ENCODE measurements around the gene BHLHE41. TPM values are rescaled to one million over a fixed set of nuclear protein-coding genes. Genes with fewer than 3 reads are reported as not detected.

The BHLHE41 gene
- total RNA-seq, 1 donor from 2014 or later = 34.5 TPM

- ATAC-seq (ENCODE audit: low read depth) (no peak), DNase-seq (no peak)
- intact Hi-C loops (cut with micrococcal nuclease) = no loop called here
- Mint-ChIP-seq H3K9me3 (no peaks in the 10 kb centered on the region), H3K36me3 (ENCODE audit: low read depth) (no peaks in the 10 kb centered on the region), H3K27me3 (no peaks in the 10 kb centered on the region), H3K4me1 (peaks cover 76% of the 10 kb centered on the region), H3K27ac (no peak overlapping the region), H3K4me3 (no peak overlapping the region)
- TF ChIP-seq CTCF (IDR thresholded peaks at IDR 0.05) = no peak
- CTCF ChIA-PET = no interaction called here
- POLR2A ChIA-PET = interaction anchor here (0.6 to 1.3 kb wide), 2 partner anchors 24 to 599 kb away, joined by 3 to 6 read pairs; no protein-coding TSS in a partner anchor
These were observed 7.1 kb upstream of the BHLHE41 start for GRCh38 chr12:26131936-26132335.

- Mint-ChIP-seq H3K4me1 (peaks cover 68% of the 10 kb centered on the region), H3K27ac (no peak overlapping the region), H3K27me3 (no peaks in the 10 kb centered on the region), H3K9me3 (no peaks in the 10 kb centered on the region), H3K36me3 (ENCODE audit: low read depth) (no peaks in the 10 kb centered on the region), H3K4me3 (peak overlapping the region; percentile 24)
- ChIA-PET POLR2A (interaction anchor here (1.0 to 1.3 kb wide), 2 partner anchors 9 to 25 kb away, joined by 4 to 6 read pairs; no protein-coding TSS in a partner anchor), CTCF (interaction anchor here (1.5 kb wide), 1 partner anchor 26 kb away, joined by 3 read pairs; no protein-coding TSS in a partner anchor)
- TF ChIP-seq CTCF (IDR thresholded peaks at IDR 0.05) = no peak
- intact Hi-C loops (cut with micrococcal nuclease) = no loop called here
- no peak for DNase-seq
- ATAC-seq (ENCODE audit: low read depth) = no peak
These were observed 5.9 kb upstream of the BHLHE41 start for GRCh38 chr12:26130728-26131127.

GRCh38 chr12:26128168-26128567, 3.3 kb upstream of the BHLHE41 start:
- intact Hi-C loops (cut with micrococcal nuclease) = loop anchor here (5.0 kb wide), 1 partner anchor 884 kb away; the partner anchor contains the start of gene TM7SF3
- Mint-ChIP-seq H3K4me1 (peaks cover 64% of the 10 kb centered on the region), H3K27ac (no peak overlapping the region), H3K4me3 (no peak overlapping the region), H3K36me3 (ENCODE audit: low read depth) (peaks cover 11% of the 10 kb centered on the region), H3K27me3 (no peaks in the 10 kb centered on the region), H3K9me3 (no peaks in the 10 kb centered on the region)
- DNase-seq (no peak), ATAC-seq (ENCODE audit: low read depth) (no peak)
- POLR2A ChIA-PET = interaction anchor here (1.1 to 2.5 kb wide), 3 partner anchors 9 to 29 kb away, joined by 3 to 23 read pairs (median 4); no protein-coding TSS in a partner anchor
- TF ChIP-seq CTCF (IDR thresholded peaks at IDR 0.05) = no peak
- CTCF ChIA-PET = interaction anchor here (0.9 to 2.5 kb wide), 5 partner anchors 9 to 486 kb away, joined by 3 to 7 read pairs (median 4); no protein-coding TSS in a partner anchor

GRCh38 chr12:26127404-26127803, 2.6 kb upstream of the BHLHE41 start:
- no peaks in the 10 kb centered on the region for H3K9me3 Mint-ChIP-seq
- intact Hi-C loops (cut with micrococcal nuclease) = loop anchor here (5.0 kb wide), 1 partner anchor 885 kb away; the partner anchor contains the start of gene TM7SF3
- H3K27me3 Mint-ChIP-seq = no peaks in the 10 kb centered on the region
- POLR2A ChIA-PET = interaction anchor here (0.7 to 2.5 kb wide), 5 partner anchors 8 to 68 kb away, joined by 3 to 23 read pairs (median 3); no protein-coding TSS in a partner anchor
- CTCF ChIA-PET = interaction anchor here (1.2 to 2.5 kb wide), 4 partner anchors 8 to 398 kb away, joined by 4 to 7 read pairs (median 6); no protein-coding TSS in a partner anchor
- peaks cover 60% of the 10 kb centered on the region for H3K4me1 Mint-ChIP-seq
- no peak for TF ChIP-seq CTCF (IDR thresholded peaks at IDR 0.05)
- no peak for DNase-seq
- peak overlapping the region; percentile 96 for H3K27ac Mint-ChIP-seq
- no peak for ATAC-seq (ENCODE audit: low read depth)
- H3K36me3 Mint-ChIP-seq (ENCODE audit: low read depth) = peaks cover 15% of the 10 kb centered on the region
- peak overlapping the region; percentile 48 for H3K4me3 Mint-ChIP-seq
